ENCODE measurements around the gene FBXO36.

The FBXO36 gene

DNA sequence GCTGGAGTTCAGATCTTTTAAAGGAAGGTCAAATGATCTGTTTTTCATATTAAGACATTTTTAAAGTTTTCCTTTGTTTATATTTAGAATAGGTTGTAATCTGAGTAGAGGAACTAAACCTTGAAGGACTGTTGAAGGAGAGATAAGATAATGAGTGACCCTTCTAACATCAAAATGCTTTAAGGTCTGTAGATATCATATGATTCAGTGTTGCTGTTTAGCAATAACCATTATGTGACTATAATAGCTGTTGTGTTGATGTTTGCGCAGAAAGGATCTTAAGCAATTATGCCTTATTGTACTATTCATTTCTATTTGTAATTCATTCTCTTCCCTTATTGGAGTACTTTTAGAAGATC is 86.4 kb downstream of the FBXO36 start:
- Histone ChIP-seq H3K36me3 (ENCODE audit: insufficient read depth, low read length) (no peaks in the 10 kb centered on the region), H3K9me3 (ENCODE audit: low read length) (no peaks in the 10 kb centered on the region), H3K4me1 (ENCODE audit: insufficient read depth, low read length) (no peaks in the 10 kb centered on the region), H2AFZ (ENCODE audit: low read depth, low read length) (no peak overlapping the region), H3K4me3 (ENCODE audit: low read length) (no peak overlapping the region), H3K27me3 (ENCODE audit: insufficient read depth, low read length) (no peaks in the 10 kb centered on the region)

DNA sequence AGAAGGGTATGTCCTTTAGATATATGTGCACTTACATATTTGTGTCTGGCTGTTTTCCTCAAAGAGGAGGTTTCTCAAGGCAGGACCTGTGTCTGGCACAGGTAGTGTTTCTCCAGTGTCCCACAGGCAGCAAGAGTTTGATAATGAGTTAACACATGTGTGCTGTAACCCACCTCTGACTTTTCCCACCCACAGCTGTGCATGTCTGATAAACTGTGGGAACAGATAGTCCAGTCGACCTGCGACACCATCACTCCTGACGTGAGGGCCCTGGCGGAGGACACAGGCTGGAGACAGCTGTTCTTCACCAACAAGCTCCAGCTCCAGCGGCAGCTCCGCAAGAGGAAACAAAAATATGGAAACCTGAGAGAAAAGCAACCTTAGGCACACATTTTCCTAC is 88.2 kb downstream of the FBXO36 start:
- Histone ChIP-seq H3K9me3 (ENCODE audit: low read length) (no peaks in the 10 kb centered on the region), H3K4me3 (ENCODE audit: low read length) (no peak overlapping the region), H3K4me1 (ENCODE audit: insufficient read depth, low read length) (no peaks in the 10 kb centered on the region), H3K27me3 (ENCODE audit: insufficient read depth, low read length) (no peaks in the 10 kb centered on the region), H3K36me3 (ENCODE audit: insufficient read depth, low read length) (no peaks in the 10 kb centered on the region), H2AFZ (ENCODE audit: low read depth, low read length) (no peak overlapping the region)

DNA sequence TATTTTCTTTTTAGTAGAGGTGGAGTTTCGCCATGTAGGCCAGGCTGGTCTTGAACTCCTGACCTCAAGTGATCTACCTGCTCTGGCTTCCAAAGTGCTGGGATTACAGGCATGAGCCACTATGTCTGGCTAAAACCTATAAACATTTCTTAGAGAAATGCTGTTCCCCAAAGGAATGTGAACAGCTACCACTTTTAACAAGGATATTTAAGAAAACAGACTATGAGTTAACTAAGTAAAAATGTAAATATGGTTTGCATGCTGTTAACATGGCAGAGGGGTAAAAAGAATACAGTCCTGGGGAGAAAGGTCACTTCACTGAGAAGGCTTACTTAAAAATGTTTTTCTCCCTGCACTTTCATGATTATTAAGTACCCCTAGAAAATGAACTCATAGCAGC is 89.3 kb downstream of the FBXO36 start:
- Histone ChIP-seq H3K27me3 (ENCODE audit: insufficient read depth, low read length) (no peaks in the 10 kb centered on the region), H2AFZ (ENCODE audit: low read depth, low read length) (no peak overlapping the region), H3K36me3 (ENCODE audit: insufficient read depth, low read length) (no peaks in the 10 kb centered on the region), H3K9me3 (ENCODE audit: low read length) (no peaks in the 10 kb centered on the region), H3K4me3 (ENCODE audit: low read length) (no peak overlapping the region), H3K4me1 (ENCODE audit: insufficient read depth, low read length) (no peaks in the 10 kb centered on the region)

DNA sequence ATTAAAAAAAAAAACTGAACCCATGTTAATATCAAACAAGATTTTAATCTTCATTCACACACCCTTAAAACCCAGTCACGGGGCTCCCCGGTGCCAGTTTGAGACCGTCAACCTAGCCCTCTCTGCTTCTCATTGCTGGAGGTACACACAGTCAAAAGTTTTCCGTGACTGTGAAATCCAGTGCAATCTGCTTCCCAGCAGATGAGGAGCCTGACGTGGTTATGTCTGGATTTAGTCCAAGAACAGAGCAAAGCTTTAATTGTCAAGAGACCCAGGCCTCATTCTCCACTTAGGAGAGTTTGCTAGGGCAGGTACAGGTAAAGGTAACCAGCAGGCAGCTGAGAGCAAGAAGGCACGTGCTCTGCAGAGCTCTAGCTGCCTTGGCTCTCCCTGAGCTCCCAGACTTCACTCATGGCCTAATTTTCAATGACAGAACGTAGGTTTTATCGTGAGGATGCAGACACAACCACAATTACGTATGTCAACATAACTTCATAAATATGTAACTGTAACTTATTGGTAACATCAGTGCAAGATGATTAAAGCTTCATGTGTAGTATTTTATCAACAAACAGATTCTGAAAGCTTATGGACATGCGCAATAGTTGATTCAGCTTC is 90.1 kb downstream of the FBXO36 start:
- Histone ChIP-seq H3K36me3 (ENCODE audit: insufficient read depth, low read length) (no peaks in the 10 kb centered on the region), H3K4me3 (ENCODE audit: low read length) (no peak overlapping the region), H3K27me3 (ENCODE audit: insufficient read depth, low read length) (no peaks in the 10 kb centered on the region), H2AFZ (ENCODE audit: low read depth, low read length) (no peak overlapping the region), H3K4me1 (ENCODE audit: insufficient read depth, low read length) (no peaks in the 10 kb centered on the region), H3K9me3 (ENCODE audit: low read length) (no peaks in the 10 kb centered on the region)

DNA sequence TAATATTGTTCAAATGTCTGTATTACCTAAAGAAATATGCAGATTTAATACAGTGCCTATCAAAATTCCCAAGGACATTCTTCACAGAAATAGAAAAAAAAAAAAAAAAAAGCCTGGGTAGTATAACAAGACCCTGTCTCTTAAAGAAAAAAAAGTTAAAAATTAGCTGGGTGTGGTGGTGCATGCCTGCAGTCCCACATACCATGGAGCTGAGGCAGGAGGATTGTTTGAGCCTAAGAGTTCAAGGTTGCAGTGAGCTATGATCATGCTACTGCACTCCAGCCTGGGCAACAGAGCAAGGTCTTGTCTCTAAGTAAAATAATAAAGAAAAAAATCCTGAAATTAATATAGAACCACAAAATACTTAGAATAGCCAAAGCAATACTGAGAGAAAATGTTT is 94.5 kb downstream of the FBXO36 start:
- H3K9me3 ChIP-seq (ENCODE audit: low read length) = no peaks in the 10 kb centered on the region
- H2AFZ ChIP-seq (ENCODE audit: low read depth, low read length) = no peak overlapping the region
- no peaks in the 10 kb centered on the region for H3K27me3 ChIP-seq (ENCODE audit: insufficient read depth, low read length)
- no peak overlapping the region for H3K4me3 ChIP-seq (ENCODE audit: low read length)
- H3K4me1 ChIP-seq (ENCODE audit: insufficient read depth, low read length) = no peaks in the 10 kb centered on the region
- no peaks in the 10 kb centered on the region for H3K36me3 ChIP-seq (ENCODE audit: insufficient read depth, low read length)

DNA sequence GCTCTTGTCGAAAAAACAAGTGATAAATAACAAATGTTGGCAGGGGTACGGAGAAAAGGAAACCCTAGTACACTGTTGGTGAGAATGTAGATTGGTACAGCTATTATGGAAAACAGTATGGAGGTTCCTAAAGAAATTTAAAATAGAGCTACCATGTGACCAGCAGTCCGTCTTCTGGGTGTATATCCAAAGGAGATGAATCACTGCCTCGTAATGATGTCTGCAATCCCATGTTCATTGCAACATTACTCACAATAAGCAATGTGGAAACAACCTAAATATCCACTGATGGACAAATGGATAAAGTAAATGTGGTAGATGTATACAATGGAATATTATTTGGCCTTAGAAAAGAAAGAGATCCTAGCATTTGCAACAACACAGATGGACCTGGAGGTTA is 95.8 kb downstream of the FBXO36 start:
- H3K4me3 ChIP-seq (ENCODE audit: low read length) = no peak overlapping the region
- no peaks in the 10 kb centered on the region for H3K9me3 ChIP-seq (ENCODE audit: low read length)
- no peaks in the 10 kb centered on the region for H3K4me1 ChIP-seq (ENCODE audit: insufficient read depth, low read length)
- H2AFZ ChIP-seq (ENCODE audit: low read depth, low read length) = no peak overlapping the region
- H3K36me3 ChIP-seq (ENCODE audit: insufficient read depth, low read length) = no peaks in the 10 kb centered on the region
- no peaks in the 10 kb centered on the region for H3K27me3 ChIP-seq (ENCODE audit: insufficient read depth, low read length)

DNA sequence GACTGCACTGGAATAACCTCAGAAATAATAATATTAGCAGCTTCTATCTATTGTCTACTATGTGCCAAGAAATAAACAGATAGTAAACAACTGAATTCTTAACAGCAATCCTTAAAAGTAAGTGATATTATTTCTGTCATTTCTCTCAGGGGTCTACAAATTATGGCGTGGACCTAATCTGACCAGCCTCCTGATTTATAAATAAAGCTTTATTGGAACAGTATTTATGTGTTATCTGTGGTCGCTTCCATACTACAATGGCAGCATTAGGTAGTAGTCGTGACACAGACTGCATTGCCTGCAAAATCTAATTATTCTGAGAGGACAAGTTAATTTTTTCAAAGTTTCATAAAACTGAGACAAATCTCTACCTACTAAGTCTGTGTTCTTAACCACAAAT is 97.4 kb downstream of the FBXO36 start:
- Histone ChIP-seq H3K36me3 (ENCODE audit: insufficient read depth, low read length) (no peaks in the 10 kb centered on the region), H2AFZ (ENCODE audit: low read depth, low read length) (no peak overlapping the region), H3K4me3 (ENCODE audit: low read length) (no peak overlapping the region), H3K4me1 (ENCODE audit: insufficient read depth, low read length) (no peaks in the 10 kb centered on the region), H3K9me3 (ENCODE audit: low read length) (no peaks in the 10 kb centered on the region), H3K27me3 (ENCODE audit: insufficient read depth, low read length) (no peaks in the 10 kb centered on the region)

DNA sequence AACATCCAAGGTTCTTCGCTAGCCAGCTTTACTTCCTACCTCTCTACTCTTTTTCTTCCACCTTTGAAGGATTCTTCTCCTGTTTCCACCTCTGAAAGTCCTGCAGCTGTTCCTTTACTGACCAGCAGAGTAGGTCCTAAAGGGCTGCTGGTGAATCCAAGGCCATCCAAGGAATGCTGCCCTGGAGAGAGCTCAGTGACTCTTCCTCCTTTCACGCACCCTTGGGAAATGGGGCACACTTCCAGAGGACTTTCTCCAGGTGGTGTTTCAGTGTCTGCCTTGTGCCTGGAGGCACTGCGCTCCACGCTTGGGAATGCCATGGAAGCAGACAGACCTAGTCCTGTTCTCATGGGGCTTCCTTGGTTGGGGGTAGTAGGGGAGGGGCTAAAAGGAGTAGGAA is 101.0 kb downstream of the FBXO36 start:
- Histone ChIP-seq H3K27me3 (ENCODE audit: insufficient read depth, low read length) (no peaks in the 10 kb centered on the region), H3K4me1 (ENCODE audit: insufficient read depth, low read length) (no peaks in the 10 kb centered on the region), H3K9me3 (ENCODE audit: low read length) (no peaks in the 10 kb centered on the region), H3K4me3 (ENCODE audit: low read length) (no peak overlapping the region), H3K36me3 (ENCODE audit: insufficient read depth, low read length) (no peaks in the 10 kb centered on the region), H2AFZ (ENCODE audit: low read depth, low read length) (no peak overlapping the region)

DNA sequence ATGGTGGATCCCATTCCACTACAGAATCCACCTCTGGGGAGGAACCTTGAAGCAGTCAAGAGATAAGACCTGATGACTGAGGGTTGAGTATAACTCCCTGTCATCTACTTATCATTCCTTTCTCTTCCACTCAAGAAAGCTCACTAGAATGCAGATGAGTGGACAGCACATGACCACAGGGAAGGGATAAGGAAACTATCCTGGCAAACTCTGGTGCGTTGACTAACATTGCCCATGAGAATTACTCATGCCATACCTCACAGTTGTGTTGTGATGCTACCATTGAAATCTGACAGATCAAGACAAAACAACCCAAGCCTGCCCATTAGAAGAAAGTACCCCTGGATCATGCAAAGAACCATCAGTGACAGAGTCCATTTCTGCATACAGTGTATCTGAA is 119.9 kb downstream of the FBXO36 start:
- no peak overlapping the region for H3K4me3 ChIP-seq (ENCODE audit: low read length)
- peaks cover 55% of the 10 kb centered on the region for H3K36me3 ChIP-seq (ENCODE audit: insufficient read depth, low read length)
- peaks cover 4% of the 10 kb centered on the region for H3K9me3 ChIP-seq (ENCODE audit: low read length)
- H2AFZ ChIP-seq (ENCODE audit: low read depth, low read length) = no peak overlapping the region
- H3K27me3 ChIP-seq (ENCODE audit: insufficient read depth, low read length) = no peaks in the 10 kb centered on the region
- H3K4me1 ChIP-seq (ENCODE audit: insufficient read depth, low read length) = no peaks in the 10 kb centered on the region

DNA sequence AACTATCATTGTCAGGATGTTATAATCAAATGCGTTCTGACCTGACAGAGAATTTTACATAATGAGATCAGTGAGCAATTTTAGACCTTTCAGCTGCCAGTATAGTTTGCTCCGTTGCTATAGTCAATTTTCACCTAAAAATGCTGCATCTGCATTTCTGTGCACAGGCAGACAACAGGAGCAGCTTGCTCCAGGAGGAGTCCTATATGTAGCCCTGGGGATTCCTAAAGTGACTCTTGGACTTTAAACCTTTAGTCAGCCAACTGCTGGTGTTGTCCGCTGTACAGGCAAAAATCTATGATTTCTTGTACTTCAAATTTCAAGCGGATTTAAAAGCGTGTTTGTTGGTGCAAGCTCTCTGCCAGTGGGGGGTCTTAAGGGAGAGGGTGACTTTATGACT is 120.7 kb downstream of the FBXO36 start:
- Histone ChIP-seq H3K27me3 (ENCODE audit: insufficient read depth, low read length) (no peaks in the 10 kb centered on the region), H3K4me3 (ENCODE audit: low read length) (no peak overlapping the region), H3K9me3 (ENCODE audit: low read length) (peaks cover 4% of the 10 kb centered on the region), H2AFZ (ENCODE audit: low read depth, low read length) (no peak overlapping the region), H3K36me3 (ENCODE audit: insufficient read depth, low read length) (peaks cover 60% of the 10 kb centered on the region), H3K4me1 (ENCODE audit: insufficient read depth, low read length) (no peaks in the 10 kb centered on the region)

DNA sequence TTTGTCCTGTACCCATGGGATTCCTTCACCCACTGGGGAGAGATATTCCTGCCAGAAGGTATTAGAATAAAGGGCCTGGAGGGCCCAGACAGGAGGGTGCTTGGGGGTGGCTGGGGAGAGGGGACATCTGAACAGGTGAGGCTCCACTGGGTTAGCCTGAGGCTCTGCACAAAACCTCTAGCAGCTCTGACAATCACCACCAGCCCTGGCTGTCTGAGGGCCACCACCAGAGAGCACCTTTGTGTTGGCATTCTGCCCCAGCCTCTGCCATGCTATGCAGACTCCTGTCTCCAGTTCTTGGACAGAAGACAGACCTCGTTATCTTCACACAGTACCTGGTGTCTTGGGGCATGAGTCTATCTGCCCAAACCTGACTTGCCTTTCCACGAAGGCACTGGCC is 121.2 kb downstream of the FBXO36 start:
- H3K27me3 ChIP-seq (ENCODE audit: insufficient read depth, low read length) = no peaks in the 10 kb centered on the region
- H3K4me1 ChIP-seq (ENCODE audit: insufficient read depth, low read length) = no peaks in the 10 kb centered on the region
- no peak overlapping the region for H3K4me3 ChIP-seq (ENCODE audit: low read length)
- peaks cover 4% of the 10 kb centered on the region for H3K9me3 ChIP-seq (ENCODE audit: low read length)
- peaks cover 65% of the 10 kb centered on the region for H3K36me3 ChIP-seq (ENCODE audit: insufficient read depth, low read length)
- H2AFZ ChIP-seq (ENCODE audit: low read depth, low read length) = no peak overlapping the region

DNA sequence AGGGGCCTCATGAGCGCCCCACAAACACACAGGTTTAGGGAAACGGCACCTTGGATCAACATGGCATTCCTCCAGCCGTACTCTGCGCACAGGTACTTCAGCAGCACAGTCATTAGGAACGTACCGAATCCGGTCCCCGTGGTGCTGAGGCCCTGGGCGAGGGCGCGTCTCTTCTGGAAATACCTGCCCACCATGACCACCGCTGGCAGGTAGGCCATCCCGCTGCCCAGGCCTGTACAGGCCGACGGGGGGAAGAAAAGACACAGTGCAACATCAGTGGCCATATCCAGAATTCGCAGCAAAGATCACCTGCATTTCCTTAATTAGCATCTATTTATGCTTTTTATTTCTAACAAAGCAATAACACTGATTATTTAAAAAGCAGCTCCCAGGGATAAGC is 124.2 kb downstream of the FBXO36 start:
- Histone ChIP-seq H3K4me3 (ENCODE audit: low read length) (no peak overlapping the region), H3K9me3 (ENCODE audit: low read length) (peaks cover 4% of the 10 kb centered on the region), H2AFZ (ENCODE audit: low read depth, low read length) (no peak overlapping the region), H3K4me1 (ENCODE audit: insufficient read depth, low read length) (no peaks in the 10 kb centered on the region), H3K36me3 (ENCODE audit: insufficient read depth, low read length) (peaks cover 82% of the 10 kb centered on the region), H3K27me3 (ENCODE audit: insufficient read depth, low read length) (no peaks in the 10 kb centered on the region)

DNA sequence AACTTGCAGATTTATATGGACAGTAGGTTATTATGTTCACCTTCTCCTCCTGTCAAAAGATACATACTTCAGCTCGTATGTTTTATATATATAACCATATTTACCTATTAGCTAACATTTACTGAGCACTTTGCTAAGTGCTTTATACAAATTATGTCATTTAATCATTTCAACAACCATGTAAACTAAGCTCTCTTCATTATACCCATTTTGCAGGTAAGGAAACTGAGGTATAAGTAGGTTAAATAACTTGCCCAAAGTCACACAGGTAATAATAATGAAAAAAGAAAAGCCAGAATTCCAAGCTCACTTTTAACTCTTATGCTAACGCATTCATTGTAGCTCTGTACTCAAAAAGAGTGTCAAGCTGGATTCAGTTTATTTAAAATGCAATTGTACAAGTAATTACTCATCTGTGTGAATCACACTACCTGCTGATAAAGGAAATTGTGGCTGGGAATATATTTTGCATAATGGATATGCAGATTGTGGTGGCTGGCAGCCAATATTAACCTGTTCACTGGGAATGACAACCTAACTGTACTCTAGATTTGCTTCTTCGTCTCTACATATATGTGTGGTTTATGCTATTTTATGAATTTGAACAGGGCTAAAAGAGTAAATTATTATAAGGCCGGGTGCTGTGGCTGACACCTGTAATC is 125.8 kb downstream of the FBXO36 start:
- Histone ChIP-seq H3K4me3 (ENCODE audit: low read length) (no peak overlapping the region), H3K27me3 (ENCODE audit: insufficient read depth, low read length) (no peaks in the 10 kb centered on the region), H3K4me1 (ENCODE audit: insufficient read depth, low read length) (no peaks in the 10 kb centered on the region), H3K36me3 (ENCODE audit: insufficient read depth, low read length) (peaks cover 74% of the 10 kb centered on the region), H3K9me3 (ENCODE audit: low read length) (peaks cover 4% of the 10 kb centered on the region), H2AFZ (ENCODE audit: low read depth, low read length) (no peak overlapping the region)

DNA sequence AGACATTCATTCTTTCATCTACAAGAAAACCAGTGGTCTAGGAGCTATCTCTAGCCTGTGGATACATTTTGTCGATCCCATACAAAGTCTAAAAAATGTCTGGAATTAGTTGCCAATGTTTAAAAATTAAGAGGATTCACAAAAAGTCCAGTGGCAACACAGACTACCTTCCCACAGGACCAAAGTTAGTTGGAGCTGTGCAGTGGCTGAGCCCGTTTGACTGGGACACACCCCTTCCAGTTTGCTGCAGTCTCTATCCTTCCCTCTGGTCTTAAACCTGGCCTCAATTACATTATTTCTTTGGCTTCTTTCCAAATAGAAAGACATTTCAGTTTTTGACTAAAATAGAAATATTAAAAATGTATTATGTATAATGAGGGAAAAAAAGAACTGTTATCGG is 127.8 kb downstream of the FBXO36 start:
- Histone ChIP-seq H3K4me1 (ENCODE audit: insufficient read depth, low read length) (no peaks in the 10 kb centered on the region), H2AFZ (ENCODE audit: low read depth, low read length) (no peak overlapping the region), H3K36me3 (ENCODE audit: insufficient read depth, low read length) (peaks cover 71% of the 10 kb centered on the region), H3K9me3 (ENCODE audit: low read length) (peaks cover 4% of the 10 kb centered on the region), H3K4me3 (ENCODE audit: low read length) (no peak overlapping the region), H3K27me3 (ENCODE audit: insufficient read depth, low read length) (no peaks in the 10 kb centered on the region)
